Activated T-helper 2 cell treated with anti-CD3 and anti-CD28 coated beads, Interferon-gamma antibody, Interleukin-2, Interleukin-4, amounts not matched to agents 10 μg/mL and 5 μg/mL and 100 μg/mL, durations not matched to agents 14 hours and 24 hours and 36 hours (primary cell): ENCODE results near the gene TRPM5. TPM values are rescaled to one million over a fixed set of nuclear protein-coding genes. Genes with fewer than 3 reads are reported as not detected.
A peak's percentile ranks its signal among the peaks of the same experiment; 100 is the strongest.

Experiments
- DNase-seq: peaks from one replicate; pipeline ENCODE4 v3.0.0; 2021; ENCODE audit warnings: low spot score
- H3K27ac Mint-ChIP-seq: one replicate; pipeline ENCODE4 v1.8.0; 2021; ENCODE audit warnings: mixed read lengths
- H3K27me3 Mint-ChIP-seq: one replicate; pipeline ENCODE4 v1.8.0; 2021; ENCODE audit warnings: low read depth, mixed read lengths
- H3K36me3 Mint-ChIP-seq: one replicate; pipeline ENCODE4 v1.8.0; 2021; ENCODE audit warnings: low read depth, mixed read lengths
- H3K4me1 Mint-ChIP-seq: one replicate; pipeline ENCODE4 v1.8.0; 2021; ENCODE audit warnings: low read depth, mixed read lengths
- H3K4me3 Mint-ChIP-seq: one replicate; pipeline ENCODE4 v1.8.0; 2021; ENCODE audit warnings: low read depth, mild to moderate bottlenecking, moderate library complexity, mixed read lengths
- H3K9me3 Mint-ChIP-seq: one replicate; pipeline ENCODE4 v1.8.0; 2021; ENCODE audit warnings: mixed read lengths
- intact Hi-C: fragments of 100-400 bp; cut with micrococcal nuclease; formaldehyde crosslinking; loops from one replicate; pipeline ENCODE4 v1.15.1; 2023
- total RNA-seq: library from RNA; stranded (reverse); gene quantifications from 2 replicates; pipeline ENCODE4 v1.2.3, GENCODE V29; 2022

Gene TRPM5
- total RNA-seq, 1 donor from 2014 or later: not detected

- no peak overlapping the region for H3K4me3 Mint-ChIP-seq
- no peaks in the 10 kb centered on the region for H3K9me3 Mint-ChIP-seq
- intact Hi-C loops: no loop called here
- H3K27ac Mint-ChIP-seq: no peak overlapping the region
- peaks cover 7% of the 10 kb centered on the region for H3K27me3 Mint-ChIP-seq
- no peak for DNase-seq
- H3K36me3 Mint-ChIP-seq: no peaks in the 10 kb centered on the region
- no peaks in the 10 kb centered on the region for H3K4me1 Mint-ChIP-seq
Measured at GRCh38 chr11:2459016-2459725, 14.9 kb upstream of the TRPM5 start.

- intact Hi-C loops: no loop called here
- DNase-seq: no peak
- Mint-ChIP-seq H3K27ac (no peak overlapping the region), H3K9me3 (no peaks in the 10 kb centered on the region), H3K4me3 (no peak overlapping the region), H3K4me1 (no peaks in the 10 kb centered on the region), H3K36me3 (no peaks in the 10 kb centered on the region), H3K27me3 (peaks cover 7% of the 10 kb centered on the region)
Measured at GRCh38 chr11:2458321-2458720, 14.0 kb upstream of the TRPM5 start.

DNA sequence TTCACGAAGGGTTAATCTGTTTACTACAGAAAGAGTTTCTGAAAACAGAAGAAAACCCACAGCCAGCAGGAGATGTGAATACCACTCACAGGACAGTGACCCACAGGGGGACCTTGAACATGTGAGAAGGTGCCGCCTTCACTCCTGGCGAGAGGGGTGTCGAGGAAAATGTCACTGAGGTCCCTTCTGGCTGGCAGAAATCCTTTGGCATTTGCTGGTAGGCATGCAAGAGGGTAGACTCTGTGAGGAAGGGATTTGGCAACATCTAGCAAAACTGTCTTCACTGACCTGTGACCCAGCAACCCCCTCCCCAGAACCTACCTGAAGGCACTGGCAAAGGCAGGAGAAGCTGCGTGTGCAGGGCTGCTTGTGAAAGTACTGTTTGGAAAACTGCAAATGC is 9.1 kb upstream of the TRPM5 start:
- H3K9me3 Mint-ChIP-seq: no peaks in the 10 kb centered on the region
- no peak overlapping the region for H3K27ac Mint-ChIP-seq
- H3K4me1 Mint-ChIP-seq: no peaks in the 10 kb centered on the region
- no peak for DNase-seq
- H3K27me3 Mint-ChIP-seq: peaks cover 2% of the 10 kb centered on the region
- H3K4me3 Mint-ChIP-seq: no peak overlapping the region
- intact Hi-C loops: no loop called here
- no peaks in the 10 kb centered on the region for H3K36me3 Mint-ChIP-seq

- Mint-ChIP-seq H3K9me3 (no peaks in the 10 kb centered on the region), H3K27me3 (peaks cover 2% of the 10 kb centered on the region), H3K36me3 (no peaks in the 10 kb centered on the region), H3K4me1 (peaks cover 2% of the 10 kb centered on the region), H3K27ac (no peak overlapping the region), H3K4me3 (no peak overlapping the region)
- intact Hi-C loops: no loop called here
- no peak for DNase-seq
Measured at GRCh38 chr11:2452321-2453012, 8.2 kb upstream of the TRPM5 start.

DNA sequence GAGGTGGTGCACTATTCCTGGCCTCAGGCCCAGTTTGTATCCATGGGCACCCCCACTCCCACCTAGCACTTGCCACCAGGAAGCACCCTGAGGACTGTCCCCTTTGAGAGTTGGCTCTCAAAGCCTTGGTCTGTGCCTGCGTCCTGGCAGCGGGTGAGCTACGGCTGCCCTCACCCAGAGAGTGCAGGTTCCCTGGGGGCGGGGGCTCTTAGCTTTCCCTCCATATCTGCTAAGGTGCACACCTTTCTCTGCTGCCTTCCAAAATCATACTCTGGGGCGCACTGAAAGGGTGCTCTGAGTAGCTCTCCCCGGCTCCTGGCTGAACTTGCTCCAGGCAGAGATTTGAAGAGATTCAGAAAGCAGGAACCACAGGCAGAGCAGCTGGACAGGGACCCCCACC is 7.6 kb upstream of the TRPM5 start:
- no peak overlapping the region for H3K27ac Mint-ChIP-seq
- no peaks in the 10 kb centered on the region for H3K36me3 Mint-ChIP-seq
- H3K27me3 Mint-ChIP-seq: no peaks in the 10 kb centered on the region
- H3K9me3 Mint-ChIP-seq: no peaks in the 10 kb centered on the region
- H3K4me3 Mint-ChIP-seq: no peak overlapping the region
- intact Hi-C loops: no loop called here
- H3K4me1 Mint-ChIP-seq: peaks cover 8% of the 10 kb centered on the region
- no peak for DNase-seq

DNA sequence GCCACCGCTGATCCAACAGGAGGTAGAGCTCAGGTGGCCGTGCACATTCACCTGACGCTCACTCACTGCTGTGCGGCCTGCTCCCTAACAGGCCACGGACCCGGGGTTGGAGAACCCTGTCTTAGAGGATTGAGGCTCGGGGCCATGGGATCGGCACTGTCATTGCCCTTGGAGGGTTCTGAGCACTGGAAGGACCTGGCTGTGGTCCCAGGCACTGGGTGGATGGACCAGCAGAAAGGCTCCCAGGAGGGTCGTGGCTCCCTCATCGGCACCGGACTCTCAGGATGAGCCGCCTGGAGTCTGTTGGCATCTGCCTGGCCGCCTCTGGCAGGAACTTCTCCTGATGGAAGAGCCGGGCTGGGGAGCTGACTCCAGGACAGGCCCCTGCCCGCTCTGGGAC is 7.0 kb upstream of the TRPM5 start:
- Mint-ChIP-seq H3K4me1 (peaks cover 11% of the 10 kb centered on the region), H3K9me3 (no peaks in the 10 kb centered on the region), H3K4me3 (no peak overlapping the region), H3K27ac (no peak overlapping the region), H3K36me3 (no peaks in the 10 kb centered on the region), H3K27me3 (no peaks in the 10 kb centered on the region)
- DNase-seq: no peak
- intact Hi-C loops: no loop called here

DNA sequence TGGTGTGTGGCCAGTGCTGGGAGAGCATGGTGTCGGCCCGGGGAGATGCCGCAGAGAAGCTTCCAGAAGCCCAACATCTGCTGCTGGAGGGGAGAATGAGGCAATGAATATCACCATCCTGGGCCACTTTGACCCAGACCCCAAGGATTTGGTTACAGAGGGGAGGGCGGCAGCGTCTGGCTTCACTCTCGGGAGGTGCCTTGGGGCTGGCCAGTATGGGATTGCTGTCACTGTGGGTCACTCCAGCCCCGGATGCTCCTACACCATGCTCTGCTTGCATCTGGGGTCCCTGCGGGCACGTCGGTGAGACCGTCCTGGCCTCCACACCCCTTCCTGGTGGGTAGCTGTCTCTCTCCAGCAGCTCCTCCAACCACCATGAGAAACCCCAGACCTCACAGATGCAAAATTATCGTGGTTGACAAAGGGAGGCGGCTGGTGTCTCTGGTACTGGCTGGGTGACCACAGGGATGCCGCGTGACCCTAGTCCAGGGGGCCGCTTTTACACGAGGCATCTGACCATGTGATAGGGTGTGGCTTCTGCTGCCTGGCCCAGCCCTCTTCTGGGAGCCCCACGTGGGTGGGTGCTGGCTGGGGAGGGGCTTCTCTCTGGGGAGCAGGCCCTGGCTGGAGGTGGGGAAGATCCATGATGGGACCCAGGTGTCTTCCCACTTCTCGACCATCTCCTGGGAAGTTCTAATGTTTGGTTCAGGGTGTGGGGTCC is 6.2 kb upstream of the TRPM5 start:
- Mint-ChIP-seq H3K36me3 (no peaks in the 10 kb centered on the region), H3K4me3 (no peak overlapping the region), H3K9me3 (no peaks in the 10 kb centered on the region), H3K4me1 (peaks cover 12% of the 10 kb centered on the region), H3K27ac (no peak overlapping the region), H3K27me3 (peaks cover under 1% of the 10 kb centered on the region)
- no peak for DNase-seq
- intact Hi-C loops: no loop called here

GRCh38 chr11:2449548-2450320 is 5.4 kb upstream of the TRPM5 start:
- Mint-ChIP-seq H3K9me3 (no peaks in the 10 kb centered on the region), H3K36me3 (no peaks in the 10 kb centered on the region), H3K27me3 (peaks cover 3% of the 10 kb centered on the region), H3K4me3 (no peak overlapping the region), H3K4me1 (peaks cover 15% of the 10 kb centered on the region), H3K27ac (no peak overlapping the region)
- intact Hi-C loops: no loop called here
- DNase-seq: no peak

- DNase-seq: no peak
- H3K27me3 Mint-ChIP-seq: peaks cover 3% of the 10 kb centered on the region
Measured at GRCh38 chr11:2448661-2449547, 4.6 kb upstream of the TRPM5 start.

DNA sequence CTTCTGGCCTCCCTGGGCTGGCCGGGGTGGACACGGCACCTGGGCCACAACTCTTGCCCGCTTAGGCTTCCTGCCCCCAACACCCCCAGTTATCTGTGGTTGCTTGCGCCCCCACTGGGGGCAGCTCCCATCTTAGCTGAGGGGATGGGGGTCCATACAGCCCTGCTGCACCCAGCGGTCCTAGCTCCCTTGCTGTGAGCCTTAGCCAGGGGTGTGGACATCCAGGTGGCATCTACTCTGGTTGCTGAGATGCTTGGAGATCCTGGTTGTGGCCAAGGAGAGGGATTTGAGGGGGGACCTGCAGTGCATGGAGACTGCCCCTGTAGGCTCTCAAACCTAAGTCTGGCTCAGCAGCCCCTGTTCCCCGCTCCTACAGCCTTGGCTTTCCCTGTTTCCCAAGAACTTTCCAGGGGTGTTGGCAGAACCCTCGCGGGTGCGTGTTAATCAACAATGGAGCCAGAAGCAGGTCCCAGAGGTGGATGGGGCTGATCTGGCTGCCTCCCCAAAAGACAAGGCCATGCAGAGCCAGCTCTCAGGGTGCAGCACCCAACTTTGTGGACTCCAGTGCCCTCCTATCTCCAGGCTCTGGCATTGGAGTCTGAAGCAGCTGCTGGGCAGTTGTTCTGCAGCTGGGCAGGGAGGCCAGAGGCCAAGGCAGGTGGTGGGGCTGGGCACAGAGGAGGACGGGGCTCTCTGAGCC is 3.8 kb upstream of the TRPM5 start:
- Mint-ChIP-seq H3K36me3 (no peaks in the 10 kb centered on the region), H3K9me3 (no peaks in the 10 kb centered on the region), H3K4me3 (no peak overlapping the region), H3K27me3 (peaks cover 8% of the 10 kb centered on the region), H3K27ac (no peak overlapping the region), H3K4me1 (peaks cover 18% of the 10 kb centered on the region)
- intact Hi-C loops: no loop called here
- DNase-seq: no peak

More at GRCh38 chr11:2448661-2449547, 4.6 kb upstream of the TRPM5 start:
- Mint-ChIP-seq H3K4me1 (peaks cover 15% of the 10 kb centered on the region), H3K9me3 (no peaks in the 10 kb centered on the region), H3K36me3 (no peaks in the 10 kb centered on the region), H3K4me3 (no peak overlapping the region), H3K27ac (no peak overlapping the region)
- intact Hi-C loops: no loop called here

- Mint-ChIP-seq H3K4me3 (peak overlapping the region; percentile 60), H3K27ac (no peak overlapping the region), H3K36me3 (no peaks in the 10 kb centered on the region), H3K4me1 (peaks cover 18% of the 10 kb centered on the region), H3K9me3 (no peaks in the 10 kb centered on the region), H3K27me3 (peaks cover 10% of the 10 kb centered on the region)
- intact Hi-C loops: no loop called here
- no peak for DNase-seq
Measured at GRCh38 chr11:2447253-2447950, 3.1 kb upstream of the TRPM5 start.
